Tibial artery (tissue), 4 donors: ENCODE results near the gene UQCRH.

Experiments used
- DNase-seq, 2 donors: peaks; one replicate each; pipeline ENCODE4 v3.0.0-alpha.2; 2019
- H3K27ac ChIP-seq, 2 donors: fragments of 200-600 bp; sonication (generic) in 1 of 2; 1 replicate in 1 of 2; 2 replicates in 1 of 2; pipeline ENCODE4 v1.5.1; 2018 to 2019; ENCODE audit warnings: mild to moderate bottlenecking in 1 of 2
- H3K27me3 ChIP-seq, 2 donors: fragments of 200-600 bp; sonication (generic) in 1 of 2; one replicate each; pipeline versions ENCODE4 v1.5.1 to v1.6.0; 2016 to 2019
- H3K36me3 ChIP-seq, 3 donors: fragments of 200-600 bp; sonication (generic) in 2 of 3; one replicate each; pipeline ENCODE4 v1.5.1; 2016 to 2019; ENCODE audit warnings: mild to moderate bottlenecking in 2 of 3
- H3K4me1 ChIP-seq, 4 donors: fragments of 200-600 bp; sonication (generic) in 2 of 4; 1 replicate in 3 of 4; 2 replicates in 1 of 4; pipeline ENCODE4 v1.5.1; 2016 to 2019
- H3K4me3 ChIP-seq, 2 donors: fragments of 200-600 bp; sonication (generic) in 1 of 2; 1 replicate in 1 of 2; 2 replicates in 1 of 2; pipeline ENCODE4 v1.5.1; 2018 to 2019; ENCODE audit warnings: mild to moderate bottlenecking in 2 of 2
- H3K9me3 ChIP-seq, 3 donors: fragments of 200-600 bp; sonication (generic) in 1 of 3; one replicate each; pipeline ENCODE4 v1.5.1; 2016 to 2019
- CTCF ChIP-seq, 2 experiments: fragments of 200-600 bp in 1 of 2; fragments of 450-650 bp in 1 of 2; IDR thresholded peaks; one replicate each; pipeline ENCODE4 v1.5.1; 2017 to 2019; ENCODE audit warnings: antibody characterized with exemption in 2 of 2, mild to moderate bottlenecking in 1 of 2, moderate library complexity in 1 of 2
- intact Hi-C: fragments of 100-400 bp; cut with DNase I; formaldehyde crosslinking; loops from one replicate; pipeline ENCODE4 v1.15.0; 2023; ENCODE audit warnings: low total_unique reads

Gene UQCRH

GRCh38 chr1:46280092-46280491 lies 23.4 kb upstream of the UQCRH start:
- no peak for DNase-seq
- intact Hi-C loops = no loop called here
- Histone ChIP-seq H3K27ac (no peak overlapping the region), H3K27me3 (no peaks in the 10 kb centered on the region), H3K36me3 (peaks cover 34 to 78% (median 75%) of the 10 kb centered on the region in 3 donors), H3K4me3 (no peak overlapping the region), H3K9me3 (no peaks in the 10 kb centered on the region), H3K4me1 (no peaks in the 10 kb centered on the region)
- TF ChIP-seq CTCF (IDR thresholded peaks at IDR 0.05) = no peak

- intact Hi-C loops = no loop called here
- H3K4me1 ChIP-seq = no peaks in the 10 kb centered on the region
- H3K27me3 ChIP-seq = no peaks in the 10 kb centered on the region
- no peak for DNase-seq
- H3K4me3 ChIP-seq = no peak overlapping the region
- no peaks in the 10 kb centered on the region for H3K9me3 ChIP-seq
- TF ChIP-seq CTCF (IDR thresholded peaks at IDR 0.05) = no peak
- peaks cover 43 to 87% (median 85%) of the 10 kb centered on the region in 3 donors for H3K36me3 ChIP-seq
- H3K27ac ChIP-seq = no peak overlapping the region
Measured at GRCh38 chr1:46281021-46281420, 22.5 kb upstream of the UQCRH start.

- DNase-seq = no peak
- intact Hi-C loops = no loop called here
- no peak overlapping the region for H3K27ac ChIP-seq
Measured at GRCh38 chr1:46284058-46284457, 19.4 kb upstream of the UQCRH start.

GRCh38 chr1:46284597-46285564 lies 18.6 kb upstream of the UQCRH start:
- no peaks in the 10 kb centered on the region for H3K9me3 ChIP-seq
- no peak overlapping the region for H3K27ac ChIP-seq
- intact Hi-C loops = no loop called here
- TF ChIP-seq CTCF (IDR thresholded peaks at IDR 0.05) = no peak
- no peak overlapping the region for H3K4me3 ChIP-seq
- no peaks in the 10 kb centered on the region for H3K4me1 ChIP-seq
- H3K27me3 ChIP-seq = no peaks in the 10 kb centered on the region
- no peak for DNase-seq
- H3K36me3 ChIP-seq = peaks cover 40 to 99% (median 83%) of the 10 kb centered on the region in 3 donors

More at GRCh38 chr1:46284058-46284457, 19.4 kb upstream of the UQCRH start:
- TF ChIP-seq CTCF (IDR thresholded peaks at IDR 0.05) = no peak
- no peaks in the 10 kb centered on the region for H3K27me3 ChIP-seq
- H3K9me3 ChIP-seq = no peaks in the 10 kb centered on the region
- no peaks in the 10 kb centered on the region for H3K4me1 ChIP-seq
- no peak overlapping the region for H3K4me3 ChIP-seq
- H3K36me3 ChIP-seq = peaks cover 44 to 99% (median 83%) of the 10 kb centered on the region in 3 donors

- Histone ChIP-seq H3K9me3 (no peaks in the 10 kb centered on the region), H3K27ac (no peak overlapping the region), H3K4me1 (no peaks in the 10 kb centered on the region), H3K27me3 (no peaks in the 10 kb centered on the region), H3K36me3 (peaks cover 30 to 92% (median 76%) of the 10 kb centered on the region in 3 donors), H3K4me3 (no peak overlapping the region)
- intact Hi-C loops = no loop called here
- no peak for TF ChIP-seq CTCF (IDR thresholded peaks at IDR 0.05)
- no peak for DNase-seq
Measured at GRCh38 chr1:46285730-46286477, 17.6 kb upstream of the UQCRH start.
